GM19395 (cell line): ENCODE results near the gene MARCKS.
"Not testable (repeated sequence)": the region's sequence is repeated elsewhere in the genome, so short reads cannot be mapped to it uniquely, and the experiment has no call there.

Experiments
- ATAC-seq: cut with Tn5 transposase; IDR thresholded peaks from one replicate; pipeline ENCODE4 v1.9.1; 2021; ENCODE audit warnings: mild to moderate bottlenecking, moderate library complexity; ENCODE audit not compliant: unreplicated experiment

MARCKS gene

DNA sequence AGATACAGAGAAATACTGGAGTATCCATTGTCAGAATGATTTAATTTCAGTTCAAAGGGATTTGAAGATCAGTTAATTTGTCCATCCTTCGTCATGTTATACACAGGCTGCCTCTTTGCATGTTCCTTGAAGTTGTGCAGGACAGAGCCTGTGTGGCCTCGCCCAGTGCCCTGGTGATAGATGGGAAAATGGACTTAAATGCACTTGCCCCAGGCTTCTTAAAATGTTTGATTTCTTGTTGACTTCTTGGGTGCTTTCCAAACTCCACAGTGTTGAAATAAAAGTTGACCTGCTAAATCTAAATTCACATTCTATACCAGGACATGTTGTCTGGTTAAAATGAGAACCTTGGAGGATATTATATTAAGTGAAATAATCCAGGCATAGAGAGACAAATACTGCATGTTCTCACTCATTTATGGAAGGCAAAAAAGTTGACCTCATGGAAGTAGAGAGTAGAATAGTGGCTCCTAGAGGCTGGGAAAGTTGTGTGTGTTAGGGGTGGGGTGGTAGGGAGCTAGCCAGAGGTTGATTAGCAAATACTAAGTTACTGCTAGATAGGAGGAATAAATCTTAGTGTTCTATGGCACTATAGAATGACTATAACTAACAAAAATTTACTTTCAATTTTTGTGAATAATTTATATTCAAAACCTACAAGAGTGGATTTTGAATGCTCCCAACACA, 25.3 kb downstream of the MARCKS start:
- no peak for ATAC-seq

DNA sequence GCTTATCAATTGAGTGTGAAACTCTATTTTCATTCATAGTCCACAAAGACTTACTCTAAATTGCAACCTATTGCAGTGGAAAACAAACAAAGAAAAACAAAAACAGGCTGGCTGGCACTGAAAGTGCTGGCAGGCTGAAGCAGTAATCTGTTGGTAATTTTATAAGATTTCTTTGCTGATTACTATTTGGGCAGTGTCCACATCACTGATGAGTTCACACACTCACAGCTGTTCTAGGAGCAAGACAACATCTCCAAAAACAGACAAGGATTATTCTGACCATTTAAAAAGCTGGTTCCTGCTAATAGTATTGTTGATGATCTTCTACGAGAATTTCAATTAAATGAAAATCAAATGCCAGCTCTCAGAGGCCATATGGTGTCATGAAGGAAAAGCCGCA, 26.9 kb downstream of the MARCKS start:
- no peak for ATAC-seq

- ATAC-seq = no peak
Measured at GRCh38 chr6:113886512-113886911, 29.4 kb downstream of the MARCKS start.

- ATAC-seq = no peak
Measured at GRCh38 chr6:113888493-113888892, 31.3 kb downstream of the MARCKS start.

GRCh38 chr6:113888956-113889630, 31.9 kb downstream of the MARCKS start:
- no peak for ATAC-seq

DNA sequence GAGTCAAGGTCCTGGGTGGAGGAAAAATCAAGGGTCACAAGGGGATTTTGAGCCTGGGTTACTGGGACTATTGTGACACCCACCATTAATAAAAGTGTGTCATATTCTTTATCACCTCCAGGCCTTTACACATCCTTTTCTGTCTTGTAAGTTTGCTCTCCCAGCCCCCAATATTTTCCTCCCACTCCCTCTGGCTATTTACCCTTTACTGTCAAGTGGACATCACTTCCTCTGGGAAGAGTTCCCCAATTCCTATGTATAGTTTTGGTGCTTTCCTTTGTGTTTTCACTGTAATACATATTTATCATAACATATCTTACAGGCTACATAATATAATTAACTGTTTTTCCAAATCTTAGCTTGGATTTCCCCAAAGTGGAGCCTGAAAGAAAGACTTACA, 36.3 kb downstream of the MARCKS start:
- ATAC-seq = no peak

DNA sequence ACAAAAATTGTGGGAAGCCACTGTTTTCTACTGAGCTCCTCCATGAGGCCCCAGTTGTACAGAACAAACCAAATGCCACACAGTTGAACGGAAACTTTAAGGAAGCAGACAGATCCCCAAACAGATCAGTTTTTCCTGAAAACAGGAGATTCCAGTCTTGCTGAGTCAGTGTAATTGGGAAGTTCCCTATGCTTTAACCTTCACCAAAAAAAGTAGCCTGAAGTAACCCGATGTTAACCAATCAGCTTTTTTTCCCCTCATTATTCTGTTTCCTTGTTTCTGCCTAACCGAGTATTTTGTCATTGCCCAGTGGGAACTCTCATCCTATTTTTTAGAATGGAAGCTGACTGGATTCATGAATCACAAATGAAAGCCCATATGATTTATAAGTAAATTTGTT, 36.7 kb downstream of the MARCKS start:
- no peak for ATAC-seq

DNA sequence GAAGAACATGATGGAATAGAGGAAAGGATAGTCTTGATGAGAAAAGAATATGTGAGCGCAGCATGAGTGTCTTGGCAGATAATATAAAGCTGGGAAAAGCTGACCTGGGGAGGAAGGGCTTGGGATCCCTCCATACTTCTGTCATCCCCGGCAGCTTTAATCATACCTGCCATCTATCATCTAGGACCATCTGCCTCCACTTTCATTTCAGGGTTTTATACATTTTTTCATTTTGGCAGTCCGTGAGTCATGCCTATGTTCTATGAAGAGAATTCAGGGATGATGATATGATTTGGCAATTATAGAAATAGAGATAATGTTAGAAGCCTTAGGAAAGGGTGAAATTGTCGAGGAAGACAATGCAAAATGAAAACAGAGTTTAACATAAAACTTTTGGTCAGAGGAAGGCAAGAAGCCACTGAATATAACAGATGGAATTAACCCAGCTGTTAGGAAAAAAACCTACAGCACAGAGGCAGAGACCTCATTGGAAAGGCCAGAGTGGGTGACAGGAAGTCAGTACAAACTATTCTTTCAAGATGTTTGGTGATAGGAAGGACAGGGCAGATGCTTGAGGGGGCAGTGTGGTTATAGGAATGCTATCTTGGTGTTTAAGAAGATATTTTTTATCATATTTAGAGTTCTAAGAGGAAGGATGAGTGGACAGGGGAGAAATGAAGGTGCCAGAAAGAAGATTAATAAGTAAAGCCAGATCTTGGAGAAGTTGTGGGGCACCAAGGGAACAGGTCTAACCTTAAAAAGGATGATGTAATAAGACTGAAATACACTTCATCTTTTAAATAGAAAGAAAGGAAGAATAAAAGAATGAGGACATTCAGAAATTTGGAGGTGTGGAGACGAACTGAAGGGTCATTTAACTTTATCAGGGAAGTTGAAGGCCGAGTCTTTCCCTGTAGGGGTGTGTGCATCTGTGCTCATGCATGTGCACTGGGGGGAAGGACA, 37.8 kb downstream of the MARCKS start:
- no peak for ATAC-seq

- ATAC-seq = no peak
Measured at GRCh38 chr6:113901482-113901881, 44.3 kb downstream of the MARCKS start.

GRCh38 chr6:113903666-113904330, 46.7 kb downstream of the MARCKS start:
- no peak for ATAC-seq

GRCh38 chr6:113907102-113907815, 50.1 kb downstream of the MARCKS start:
- no peak for ATAC-seq

GRCh38 chr6:113908801-113909200, 51.7 kb downstream of the MARCKS start:
- ATAC-seq = no peak

DNA sequence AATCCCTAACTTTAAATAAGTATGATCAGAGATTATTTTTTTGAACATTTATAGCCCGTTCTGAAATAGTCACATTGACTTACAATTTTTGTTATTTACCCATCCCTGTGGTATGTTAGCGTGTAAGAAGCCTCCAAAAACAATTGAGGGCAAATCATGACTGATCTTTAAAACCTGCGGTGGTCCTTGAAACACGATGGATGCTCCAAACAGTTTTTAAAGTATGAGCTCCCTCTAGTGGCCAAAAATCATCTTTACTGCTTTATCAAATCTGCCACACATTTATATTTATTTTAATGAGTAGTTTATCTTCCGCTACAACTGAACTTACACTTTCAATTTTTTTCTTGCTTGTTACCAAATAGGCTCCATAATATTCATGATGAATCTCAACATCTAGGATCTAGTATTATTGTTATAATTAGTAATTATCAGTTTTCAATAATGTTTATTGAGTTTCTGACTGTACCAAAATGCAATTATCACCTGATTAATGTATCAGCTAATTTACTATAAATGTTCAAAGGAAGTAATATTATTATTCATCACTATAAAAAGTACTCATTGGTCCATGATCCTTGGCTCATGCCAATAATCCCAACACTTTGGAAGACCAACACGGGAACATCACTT, 52.2 kb downstream of the MARCKS start:
- ATAC-seq = peak; percentile 84

DNA sequence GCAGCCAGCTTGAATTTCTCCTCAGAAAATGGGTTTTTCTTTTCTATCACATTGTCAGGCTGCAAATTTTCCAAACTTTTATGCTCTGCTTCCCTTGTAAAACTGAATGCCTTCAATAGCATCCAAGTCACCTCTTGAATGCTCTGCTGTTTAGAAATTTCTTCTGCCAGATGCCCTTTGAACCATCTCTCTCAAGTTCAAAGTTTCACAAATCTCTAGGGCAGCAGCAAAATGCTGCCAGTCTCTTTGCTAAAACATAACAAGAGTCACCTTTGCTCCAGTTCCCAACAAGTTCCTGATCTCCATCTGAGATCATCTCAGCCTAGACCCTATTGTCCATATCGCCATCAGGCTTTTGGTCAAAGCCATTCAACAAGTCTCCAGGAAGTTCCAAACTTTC, 53.1 kb downstream of the MARCKS start:
- not testable (repeated sequence) for ATAC-seq
